ENCODE measurements around the gene SLC17A9.

SLC17A9 gene

GRCh38 chr20:62917720-62918119, 34.8 kb upstream of the SLC17A9 start:
- peaks cover 3 to 10% (median 4%) of the 10 kb centered on the region in 3 donors for H3K36me3 ChIP-seq
- H3K27me3 ChIP-seq: no peaks in the 10 kb centered on the region
- no peak overlapping the region for H3K4me3 ChIP-seq
- no peaks in the 10 kb centered on the region for H3K9me3 ChIP-seq
- peak in 1 of 2 donors; percentile 20 for DNase-seq
- H3K4me1 ChIP-seq: peaks cover 0 to 98% (median 79%) of the 10 kb centered on the region in 4 donors
- no peak for TF ChIP-seq CTCF (IDR thresholded peaks at IDR 0.05)
- no peak overlapping the region for H3K27ac ChIP-seq
- intact Hi-C loops (cut with DNase I; ENCODE audit: low total_unique reads): no loop called here

GRCh38 chr20:62918147-62918546, 34.4 kb upstream of the SLC17A9 start:
- Histone ChIP-seq H3K4me3 (no peak overlapping the region), H3K4me1 (peaks cover 0 to 98% (median 80%) of the 10 kb centered on the region in 4 donors), H3K27me3 (no peaks in the 10 kb centered on the region), H3K27ac (no peak overlapping the region), H3K9me3 (no peaks in the 10 kb centered on the region), H3K36me3 (peaks cover 0 to 6% (median 2%) of the 10 kb centered on the region in 3 donors)
- no peak for TF ChIP-seq CTCF (IDR thresholded peaks at IDR 0.05)
- intact Hi-C loops (cut with DNase I; ENCODE audit: low total_unique reads): no loop called here
- DNase-seq: peak in 1 of 2 donors; percentile 2

GRCh38 chr20:62918831-62919230, 33.7 kb upstream of the SLC17A9 start:
- Histone ChIP-seq H3K4me3 (no peak overlapping the region), H3K27ac (no peak overlapping the region), H3K4me1 (peaks cover 0 to 98% (median 80%) of the 10 kb centered on the region in 4 donors), H3K27me3 (no peaks in the 10 kb centered on the region), H3K9me3 (no peaks in the 10 kb centered on the region), H3K36me3 (no peaks in the 10 kb centered on the region)
- TF ChIP-seq CTCF (IDR thresholded peaks at IDR 0.05): no peak
- intact Hi-C loops (cut with DNase I; ENCODE audit: low total_unique reads): no loop called here
- peak in 1 of 2 donors; percentile 3 for DNase-seq

- no peak overlapping the region for H3K27ac ChIP-seq
- no peaks in the 10 kb centered on the region for H3K9me3 ChIP-seq
- no peak overlapping the region for H3K4me3 ChIP-seq
- peak in 1 of 2 donors; percentile 32 for DNase-seq
- H3K36me3 ChIP-seq: no peaks in the 10 kb centered on the region
- intact Hi-C loops (cut with DNase I; ENCODE audit: low total_unique reads): no loop called here
- H3K27me3 ChIP-seq: no peaks in the 10 kb centered on the region
- H3K4me1 ChIP-seq: peaks cover 0 to 98% (median 79%) of the 10 kb centered on the region in 4 donors
- no peak for TF ChIP-seq CTCF (IDR thresholded peaks at IDR 0.05)
Measured at GRCh38 chr20:62920039-62920645, 32.4 kb upstream of the SLC17A9 start.

- H3K4me3 ChIP-seq: no peak overlapping the region
- DNase-seq: peak in 1 of 2 donors; percentile 69
- peaks cover 0 to 91% (median 74%) of the 10 kb centered on the region in 4 donors for H3K4me1 ChIP-seq
- H3K27ac ChIP-seq: peak overlapping the region in 1 of 2 donors; percentile 28
- no peaks in the 10 kb centered on the region for H3K27me3 ChIP-seq
- peak; percentile 37 to 47 for TF ChIP-seq CTCF (IDR thresholded peaks at IDR 0.05)
- intact Hi-C loops (cut with DNase I; ENCODE audit: low total_unique reads): no loop called here
- no peaks in the 10 kb centered on the region for H3K36me3 ChIP-seq
- H3K9me3 ChIP-seq: no peaks in the 10 kb centered on the region
Measured at GRCh38 chr20:62921119-62921687, 31.3 kb upstream of the SLC17A9 start.

Measured in tibial artery (tissue), 4 donors.